DND-41 (cell line): Measurements from ENCODE around the gene EFTUD2.
A peak's percentile ranks its signal among the peaks of the same experiment; 100 is the strongest.

Experiments used
- ATAC-seq: fragments of 200-7000 bp; cut with Tn5 transposase; 3 replicates; pipeline ENCODE4 v1.9.1; 2021; ENCODE audit warnings: low read depth; ENCODE audit not compliant: insufficient read depth
- DNase-seq: peaks from one replicate; pipeline ENCODE4 v3.0.0-alpha.2; 2020
- H2AFZ ChIP-seq: 2 replicates; pipeline ENCODE4 v1.6.0; 2012; ENCODE audit warnings: low read depth, low read length
- H3K27ac ChIP-seq: 2 replicates; pipeline ENCODE4 v1.5.1; 2012; ENCODE audit warnings: low read length, inconsistent platforms
- H3K27me3 ChIP-seq: fragments of 200-600 bp; sonication (generic); 2 replicates; pipeline ENCODE4 v1.6.0; 2012; ENCODE audit warnings: low read length, mild to moderate bottlenecking, inconsistent platforms; ENCODE audit not compliant: insufficient read depth, poor library complexity
- H3K36me3 ChIP-seq: 2 replicates; pipeline ENCODE4 v1.5.1; 2012; ENCODE audit warnings: low read length, inconsistent platforms; ENCODE audit not compliant: insufficient read depth
- H3K4me1 ChIP-seq: 2 replicates; pipeline ENCODE4 v1.5.1; 2012; ENCODE audit warnings: mild to moderate bottlenecking, low read length; ENCODE audit not compliant: insufficient read depth
- H3K4me2 ChIP-seq: 2 replicates; pipeline ENCODE4 v1.6.0; 2012; ENCODE audit warnings: mild to moderate bottlenecking, moderate library complexity, low read length, inconsistent platforms; ENCODE audit not compliant: insufficient read depth
- H3K4me3 ChIP-seq, 2 experiments: fragments of 200-600 bp in 1 of 2; shearing (Covaris generic) in 1 of 2; 2 replicates each; pipeline ENCODE4 v1.5.1; 2012 to 2016; ENCODE audit warnings: inconsistent platforms in 2 of 2, low read length in 2 of 2, mild to moderate bottlenecking in 2 of 2, low read depth in 1 of 2, moderate library complexity in 1 of 2
- H3K79me2 ChIP-seq: 2 replicates; pipeline ENCODE4 v1.6.0; 2012; ENCODE audit warnings: low read length, inconsistent platforms; ENCODE audit not compliant: insufficient read depth
- H3K9ac ChIP-seq: 2 replicates; pipeline ENCODE4 v1.6.0; 2012; ENCODE audit warnings: low read depth, mild to moderate bottlenecking, inconsistent platforms, low read length, moderate library complexity
- H3K9me3 ChIP-seq: 2 replicates; pipeline ENCODE4 v1.5.1; 2012; ENCODE audit warnings: low read length, moderate library complexity, mild to moderate bottlenecking, inconsistent platforms; ENCODE audit not compliant: insufficient read depth, severe bottlenecking
- H4K20me1 ChIP-seq: 2 replicates; pipeline ENCODE4 v1.6.0; 2012; ENCODE audit warnings: low read length; ENCODE audit not compliant: insufficient read depth
- CTCF ChIP-seq: IDR thresholded peaks from 2 replicates; pipeline ENCODE4 v1.5.1; 2012; ENCODE audit warnings: borderline replicate concordance, low read length, moderate library complexity, mild to moderate bottlenecking; ENCODE audit not compliant: poor library complexity, severe bottlenecking; ENCODE audit errors: extremely low read depth
- EZH2 ChIP-seq: IDR thresholded peaks from 3 replicates; pipeline ENCODE4 v1.6.1; 2012; ENCODE audit warnings: borderline replicate concordance, low read depth, mild to moderate bottlenecking, moderate library complexity, low read length, inconsistent platforms; ENCODE audit not compliant: severe bottlenecking

The EFTUD2 gene

DNA sequence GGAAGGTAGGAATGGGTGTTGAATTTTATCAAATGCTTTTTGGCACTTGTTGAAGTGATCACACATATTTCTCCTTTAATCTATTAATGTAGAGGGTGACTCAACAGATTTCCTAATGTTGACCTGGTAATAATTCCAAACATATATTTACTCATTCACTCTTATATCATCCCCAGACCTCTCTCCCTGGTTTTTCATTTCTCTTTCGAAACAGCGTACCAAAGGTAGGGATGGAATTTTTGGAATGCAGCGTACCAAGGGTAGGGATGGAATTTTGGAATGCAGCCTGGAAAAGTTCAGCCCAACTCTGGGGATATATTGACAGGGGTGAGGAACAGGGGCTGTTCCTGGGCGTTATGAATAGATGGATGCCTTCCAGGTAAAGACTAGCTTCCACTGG is 41.1 kb upstream of the EFTUD2 start:
- H3K27ac ChIP-seq = no peak overlapping the region
- H3K4me1 ChIP-seq = peaks cover 49% of the 10 kb centered on the region
- no peak overlapping the region for H2AFZ ChIP-seq
- H3K27me3 ChIP-seq = no peaks in the 10 kb centered on the region
- H3K9ac ChIP-seq = no peak overlapping the region
- no peak overlapping the region for H3K4me3 ChIP-seq
- DNase-seq (no peak), ATAC-seq (no peak)
- peaks cover 87% of the 10 kb centered on the region for H3K36me3 ChIP-seq
- TF ChIP-seq CTCF (no peak), EZH2 (no peak)
- peaks cover 96% of the 10 kb centered on the region for H3K79me2 ChIP-seq
- H3K9me3 ChIP-seq = no peaks in the 10 kb centered on the region
- H4K20me1 ChIP-seq = peaks cover 53% of the 10 kb centered on the region
- H3K4me2 ChIP-seq = peak overlapping the region; percentile 51; the same call in 1 of the 2 replicates

- no peaks in the 10 kb centered on the region for H3K27me3 ChIP-seq
- no peak overlapping the region for H3K4me3 ChIP-seq
- no peaks in the 10 kb centered on the region for H3K9me3 ChIP-seq
- H2AFZ ChIP-seq = no peak overlapping the region
- peaks cover 59% of the 10 kb centered on the region for H4K20me1 ChIP-seq
- H3K27ac ChIP-seq = no peak overlapping the region
- H3K4me1 ChIP-seq = 0 out of 2 replicates have a peak, but pooled peaks cover 6% of the 10 kb centered on the region
- peaks cover 92% of the 10 kb centered on the region for H3K36me3 ChIP-seq
- no peak for DNase-seq
- H3K4me2 ChIP-seq = no peak overlapping the region
- H3K9ac ChIP-seq = no peak overlapping the region
- peaks cover 56% of the 10 kb centered on the region for H3K79me2 ChIP-seq
- TF ChIP-seq CTCF = no peak
- no peak for TF ChIP-seq EZH2
- ATAC-seq = no peak
These were observed 35.9 kb upstream of the EFTUD2 start for GRCh38 chr17:44935116-44935515.

- peaks cover 92% of the 10 kb centered on the region for H3K36me3 ChIP-seq
- H2AFZ ChIP-seq = no peak overlapping the region
- H4K20me1 ChIP-seq = peaks cover 58% of the 10 kb centered on the region
- DNase-seq = no peak
- no peak overlapping the region for H3K9ac ChIP-seq
- H3K79me2 ChIP-seq = peaks cover 52% of the 10 kb centered on the region
- H3K9me3 ChIP-seq = no peaks in the 10 kb centered on the region
- no peak overlapping the region for H3K4me2 ChIP-seq
- H3K4me1 ChIP-seq = 0 out of 2 replicates have a peak, but pooled peaks cover 3% of the 10 kb centered on the region
- H3K27me3 ChIP-seq = no peaks in the 10 kb centered on the region
- TF ChIP-seq EZH2 = no peak
- TF ChIP-seq CTCF = no peak
- no peak for ATAC-seq
- no peak overlapping the region for H3K27ac ChIP-seq
- H3K4me3 ChIP-seq = no peak overlapping the region
These were observed 35.5 kb upstream of the EFTUD2 start for GRCh38 chr17:44934745-44935105.
